Measurements from ENCODE around the gene DYNLL1. TPM values are rescaled to one million over a fixed set of nuclear protein-coding genes. Genes with fewer than 3 reads are reported as not detected.

The DYNLL1 gene
- polyA plus RNA-seq, 10 donors: 284 to 451 (median 337) TPM

DNA sequence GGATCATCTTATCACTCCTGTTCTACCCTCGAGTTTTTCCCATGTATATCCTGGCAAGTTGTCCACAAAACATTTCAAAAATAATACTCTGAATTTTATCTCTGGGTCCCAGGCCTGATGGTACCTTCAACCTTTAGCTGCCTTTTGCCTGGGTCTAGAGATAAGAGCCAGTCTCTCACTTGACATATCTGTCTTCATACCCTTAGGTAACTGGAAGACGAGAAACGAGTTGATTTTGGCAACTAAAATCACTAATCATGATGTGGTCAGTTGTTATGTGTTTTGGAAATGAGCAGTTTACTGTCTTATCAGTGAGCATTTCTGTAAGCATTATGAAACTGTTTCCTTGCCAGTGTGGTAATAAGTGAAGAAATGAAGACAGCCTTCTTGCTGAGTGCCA lies 44.5 kb downstream of the DYNLL1 start:
- DNase-seq: no peak

DNA sequence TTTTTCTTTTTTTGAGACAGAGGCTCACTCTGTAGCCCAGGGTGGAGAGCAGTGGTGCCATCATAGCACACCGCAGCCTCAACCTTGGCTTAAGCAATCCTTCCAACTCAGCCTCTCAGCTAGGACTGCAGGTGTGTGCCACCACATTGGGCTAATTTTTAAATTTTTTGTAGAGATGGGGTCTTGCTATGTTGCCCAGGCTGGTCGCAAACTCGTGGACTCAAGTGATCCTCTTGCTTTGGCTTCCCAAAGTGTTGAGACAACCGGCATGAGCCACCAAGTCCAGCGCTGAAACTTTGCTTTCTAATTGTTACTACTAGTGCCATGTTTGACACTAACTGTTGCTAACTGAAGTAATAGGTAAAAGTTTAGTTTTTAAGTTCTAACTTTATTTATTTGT lies 46.3 kb downstream of the DYNLL1 start:
- DNase-seq: no peak

DNA sequence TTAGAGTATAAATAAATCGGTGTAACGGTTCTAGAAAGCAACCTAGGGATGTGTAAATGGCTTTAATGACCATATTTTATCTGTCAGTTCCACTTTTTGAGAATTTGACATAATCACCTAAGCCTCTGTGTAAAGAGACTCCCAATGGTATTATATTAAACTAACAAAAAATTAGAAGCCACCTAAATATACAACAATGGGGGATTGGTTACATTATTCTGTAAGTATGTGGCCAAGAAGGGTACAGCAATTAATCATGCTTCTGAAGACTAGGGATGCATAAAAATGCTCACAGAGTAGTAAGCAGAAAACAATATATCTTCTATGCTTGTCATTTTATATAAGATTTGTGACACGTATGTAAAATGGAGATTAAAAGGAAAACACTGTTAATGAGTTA lies 48.8 kb downstream of the DYNLL1 start:
- DNase-seq: no peak

DNA sequence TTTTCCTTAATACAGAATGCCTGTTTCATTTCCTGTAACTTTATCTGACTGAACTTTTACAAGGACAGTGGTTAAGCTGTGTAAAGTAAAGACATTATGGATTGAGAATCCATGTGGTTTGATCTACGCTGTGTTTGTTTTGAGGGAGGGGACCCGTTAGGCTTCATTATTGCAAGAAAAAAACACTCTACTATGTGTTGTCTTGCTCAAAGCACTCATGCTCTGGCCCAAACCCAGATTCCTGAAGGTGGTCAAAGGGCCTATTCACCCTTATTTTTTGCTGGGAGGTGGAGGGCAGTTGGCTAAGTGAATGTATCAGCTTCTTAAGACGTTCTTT lies 50.1 kb downstream of the DYNLL1 start:
- no peak for DNase-seq

Other genes starting within 250 kb of the DYNLL1 start
- 100 to 1,000 TPM in 9 of 10 donors, 10 to 100 TPM in 1; 88.7 to 164 (median 134) TPM for gene PXN, start 230.4 kb upstream of the DYNLL1 start, polyA plus RNA-seq (ENCODE audit: insufficient read length in 10 of 10)
- gene RNU4-2, start 204.2 kb upstream of the DYNLL1 start, polyA plus RNA-seq (ENCODE audit: insufficient read length in 10 of 10): not detected
- gene RNU4-1, start 202.9 kb upstream of the DYNLL1 start, polyA plus RNA-seq (ENCODE audit: insufficient read length in 10 of 10): not detected
- gene SIRT4, start 193.8 kb upstream of the DYNLL1 start, polyA plus RNA-seq (ENCODE audit: insufficient read length in 10 of 10): 1 to 10 TPM; 2.4 to 4.9 (median 4.2) TPM
- not detected for gene PLA2G1B, start 168.3 kb upstream of the DYNLL1 start, polyA plus RNA-seq (ENCODE audit: insufficient read length in 10 of 10)
- 1 to 10 TPM; 2.9 to 6.0 (median 3.9) TPM for gene MSI1, start 126.9 kb upstream of the DYNLL1 start, polyA plus RNA-seq (ENCODE audit: insufficient read length in 10 of 10)
- gene COX6A1, start 58.0 kb upstream of the DYNLL1 start, polyA plus RNA-seq (ENCODE audit: insufficient read length in 10 of 10): 100 to 1,000 TPM in 7 of 10 donors, 10 to 100 TPM in 3; 87.5 to 161 (median 112) TPM
- gene TRIAP1, start 49.7 kb upstream of the DYNLL1 start, polyA plus RNA-seq (ENCODE audit: insufficient read length in 10 of 10): 10 to 100 TPM; 32.4 to 39.7 (median 35.6) TPM
- 10 to 100 TPM; 13.8 to 21.7 (median 16.2) TPM for gene GATC, start 49.7 kb upstream of the DYNLL1 start, polyA plus RNA-seq (ENCODE audit: insufficient read length in 10 of 10)
- gene SRSF9, start 26.4 kb upstream of the DYNLL1 start, polyA plus RNA-seq (ENCODE audit: insufficient read length in 10 of 10): 100 to 1,000 TPM in 2 of 10 donors, 10 to 100 TPM in 8; 80.3 to 133 (median 91.6) TPM
- gene COQ5, start 33.0 kb downstream of the DYNLL1 start, polyA plus RNA-seq (ENCODE audit: insufficient read length in 10 of 10): 10 to 100 TPM; 29.2 to 43.2 (median 35.4) TPM
- 100 to 1,000 TPM; 148 to 189 (median 157) TPM for gene RNF10, start 38.2 kb downstream of the DYNLL1 start, polyA plus RNA-seq (ENCODE audit: insufficient read length in 10 of 10)
- 10 to 100 TPM; 17.3 to 31.1 (median 24.4) TPM for gene POP5, start 85.3 kb downstream of the DYNLL1 start, polyA plus RNA-seq (ENCODE audit: insufficient read length in 10 of 10)
- gene CABP1, start 144.5 kb downstream of the DYNLL1 start, polyA plus RNA-seq (ENCODE audit: insufficient read length in 10 of 10): 1 to 10 TPM; 1.0 to 4.0 (median 1.8) TPM
- 100 to 1,000 TPM in 1 of 10 donors, 10 to 100 TPM in 9; 70.3 to 100 (median 75.3) TPM for gene MLEC, start 191.0 kb downstream of the DYNLL1 start, polyA plus RNA-seq (ENCODE audit: insufficient read length in 10 of 10)
- 10 to 100 TPM; 12.8 to 23.6 (median 14.9) TPM for gene UNC119B, start 214.3 kb downstream of the DYNLL1 start, polyA plus RNA-seq (ENCODE audit: insufficient read length in 10 of 10)
- gene ACADS, start 229.7 kb downstream of the DYNLL1 start, polyA plus RNA-seq (ENCODE audit: insufficient read length in 10 of 10): 10 to 100 TPM; 13.9 to 19.1 (median 17.0) TPM

Data from muscle of back (tissue), 11 donors.